HEK293T (cell line): Measurements from ENCODE around the gene FZR1.

Source experiments
- ARNT ChIP-seq: fragments of 450-650 bp; IDR thresholded peaks from 2 replicates; pipeline ENCODE4 v1.6.1; 2017; ENCODE audit warnings: mild to moderate bottlenecking
- BHLHE40 ChIP-seq: fragments of 450-650 bp; IDR thresholded peaks from 2 replicates; pipeline ENCODE4 v1.6.1; 2016; ENCODE audit warnings: mild to moderate bottlenecking, moderate library complexity, borderline replicate concordance
- FOXK2 ChIP-seq: fragments of 450-650 bp; IDR thresholded peaks from 2 replicates; pipeline ENCODE4 v1.6.1; 2016; ENCODE audit warnings: mild to moderate bottlenecking
- NFRKB ChIP-seq: fragments of 450-650 bp; IDR thresholded peaks from 2 replicates; pipeline ENCODE4 v1.6.1; 2016; ENCODE audit warnings: mild to moderate bottlenecking, moderate library complexity
- SP1 ChIP-seq: fragments of 450-650 bp; IDR thresholded peaks from 2 replicates; pipeline ENCODE4 v1.6.1; 2017
- TARDBP ChIP-seq: fragments of 450-650 bp; IDR thresholded peaks from 2 replicates; pipeline ENCODE4 v1.6.1; 2016

GRCh38 chr19:3538258-3538929, 32.3 kb downstream of the FZR1 start:
- TF ChIP-seq FOXK2 (no peak), SP1 (no peak), ARNT (no peak), TARDBP (no peak), BHLHE40 (no peak), NFRKB (no peak)
